Heart left ventricle (tissue), 13 donors: ENCODE measurements around the gene NELL1.

ENCODE experiments used
- CTCF ChIP-seq, 12 donors: fragments of 200-600 bp; sonication (generic) in 4 of 12; IDR thresholded peaks; one replicate each; pipeline versions ENCODE4 v1.5.0 to v1.8.0; 2018 to 2022; ENCODE audit warnings: antibody characterized with exemption in 12 of 12, mild to moderate bottlenecking in 5 of 12
- POLR2A ChIP-seq, 2 donors: fragments of 450-650 bp; IDR thresholded peaks; one replicate each; pipeline ENCODE4 v1.6.1; 2017; ENCODE audit warnings: antibody characterized with exemption in 2 of 2, mild to moderate bottlenecking in 2 of 2, moderate library complexity in 2 of 2
- donor health status: ischemic (EF 13 %, LVEDD 7.1; RV severe dilation, severe dysfunction).
- donor health status: DM: no; HTN: yes; CAD: no.
- donor health status: DM: no; HTN: no; CAD: no.
- donor health status: ischemic (EF 25% LVEDD 6.9; RV normal size, moderate dysfunction).
- donor health status: ischemic (EF 25% LVEDD 5.7; RV mildly dilated, moderate dysfunction).
- donor health status: ischemic (EF 35%, LVEDD 5.7; RV mildly dilated, moderate dysfunction).
- donor health status: nonischemic (EF 11% LVEDD 7.7; RV severe dilation, severe dysfunction).
- donor health status: DM: yes; HTN: yes; CAD: no.
- donor health status: PGD.
- donor health status: ischemic (EF 29% LVEDD 5.4; RV normal size, mild dysfunction).
- donor health status: nonischemic (EF 23%, LVEDD 6.1; RV moderate dilation, normal function).

- no peak for TF ChIP-seq POLR2A (IDR thresholded peaks at IDR 0.05)
- no peak for TF ChIP-seq CTCF (IDR thresholded peaks at IDR 0.05)
Measured at GRCh38 chr11:21415606-21416005, 746.2 kb downstream of the NELL1 start.
